ENCODE results near the gene SLC5A9.

SLC5A9 gene

DNA sequence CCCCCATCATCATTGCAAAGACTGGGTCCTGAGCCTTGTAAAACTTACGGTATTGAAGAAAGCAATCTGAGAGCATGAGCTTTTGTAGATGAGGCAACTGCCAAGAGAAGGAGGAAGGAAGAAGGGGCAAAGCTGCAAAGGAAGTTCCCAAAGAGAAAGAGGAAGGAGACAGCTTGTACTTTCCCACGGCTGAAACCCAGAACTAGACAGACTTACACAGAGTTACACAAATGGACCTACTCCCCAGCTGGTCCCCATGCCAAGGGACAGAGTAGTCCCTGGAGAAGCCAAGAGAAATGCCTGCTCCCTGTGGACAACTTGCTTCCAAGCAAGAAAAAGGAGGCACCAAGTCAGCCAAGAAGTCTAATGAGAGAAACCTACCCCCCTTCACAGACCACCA lies 22.6 kb downstream of the SLC5A9 start:
- Histone ChIP-seq H3K4me2 (ENCODE audit: low read length) (peak overlapping the region; percentile 22; the same call in 1 of the 2 replicates), H3K4me3 (ENCODE audit: low read length) (no peak overlapping the region), H3K9ac (ENCODE audit: low read length) (no peak overlapping the region), H3K79me2 (ENCODE audit: low read length) (no peaks in the 10 kb centered on the region), H2AFZ (ENCODE audit: low read depth, low read length) (no peak overlapping the region), H3K36me3 (replicated peaks; ENCODE audit: low read depth, low read length) (no peaks in the 10 kb centered on the region), H3K27me3 (ENCODE audit: low read depth, low read length) (no peaks in the 10 kb centered on the region), H4K20me1 (ENCODE audit: insufficient read depth, low read length) (no peaks in the 10 kb centered on the region), H3K27ac (ENCODE audit: low read length) (no peak overlapping the region), H3K9me3 (ENCODE audit: insufficient read depth, low read length) (no peaks in the 10 kb centered on the region), H3K4me1 (ENCODE audit: low read length) (peaks cover 13% of the 10 kb centered on the region)
- no peak for TF ChIP-seq EZH2phosphoT487 (IDR thresholded peaks at IDR 0.05; ENCODE audit: low read depth)
- TF ChIP-seq, protein P1, sequence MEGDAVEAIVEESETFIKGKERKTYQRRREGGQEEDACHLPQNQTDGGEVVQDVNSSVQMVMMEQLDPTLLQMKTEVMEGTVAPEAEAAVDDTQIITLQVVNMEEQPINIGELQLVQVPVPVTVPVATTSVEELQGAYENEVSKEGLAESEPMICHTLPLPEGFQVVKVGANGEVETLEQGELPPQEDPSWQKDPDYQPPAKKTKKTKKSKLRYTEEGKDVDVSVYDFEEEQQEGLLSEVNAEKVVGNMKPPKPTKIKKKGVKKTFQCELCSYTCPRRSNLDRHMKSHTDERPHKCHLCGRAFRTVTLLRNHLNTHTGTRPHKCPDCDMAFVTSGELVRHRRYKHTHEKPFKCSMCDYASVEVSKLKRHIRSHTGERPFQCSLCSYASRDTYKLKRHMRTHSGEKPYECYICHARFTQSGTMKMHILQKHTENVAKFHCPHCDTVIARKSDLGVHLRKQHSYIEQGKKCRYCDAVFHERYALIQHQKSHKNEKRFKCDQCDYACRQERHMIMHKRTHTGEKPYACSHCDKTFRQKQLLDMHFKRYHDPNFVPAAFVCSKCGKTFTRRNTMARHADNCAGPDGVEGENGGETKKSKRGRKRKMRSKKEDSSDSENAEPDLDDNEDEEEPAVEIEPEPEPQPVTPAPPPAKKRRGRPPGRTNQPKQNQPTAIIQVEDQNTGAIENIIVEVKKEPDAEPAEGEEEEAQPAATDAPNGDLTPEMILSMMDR (IDR thresholded peaks at IDR 0.05; ENCODE audit: low read depth, low read length), result no peak

- no peak overlapping the region for H2AFZ ChIP-seq (ENCODE audit: low read depth, low read length)
- H3K79me2 ChIP-seq (ENCODE audit: low read length), result no peaks in the 10 kb centered on the region
- no peak overlapping the region for H3K4me3 ChIP-seq (ENCODE audit: low read length)
- H3K27ac ChIP-seq (ENCODE audit: low read length), result no peak overlapping the region
- H3K9me3 ChIP-seq (ENCODE audit: insufficient read depth, low read length), result no peaks in the 10 kb centered on the region
- H3K36me3 ChIP-seq (replicated peaks; ENCODE audit: low read depth, low read length), result no peaks in the 10 kb centered on the region
- no peak overlapping the region for H3K4me2 ChIP-seq (ENCODE audit: low read length)
- H4K20me1 ChIP-seq (ENCODE audit: insufficient read depth, low read length), result no peaks in the 10 kb centered on the region
- no peaks in the 10 kb centered on the region for H3K27me3 ChIP-seq (ENCODE audit: low read depth, low read length)
- TF ChIP-seq, protein P1 (IDR thresholded peaks at IDR 0.05; ENCODE audit: low read depth, low read length), result no peak
- TF ChIP-seq EZH2phosphoT487 (IDR thresholded peaks at IDR 0.05; ENCODE audit: low read depth), result no peak
- H3K4me1 ChIP-seq (ENCODE audit: low read length), result peaks cover 6% of the 10 kb centered on the region; the same call in 1 of the 2 replicates
- H3K9ac ChIP-seq (ENCODE audit: low read length), result no peak overlapping the region
Measured at GRCh38 chr1:48246727-48247126, 24.2 kb downstream of the SLC5A9 start.

GRCh38 chr1:48248356-48248755 lies 25.8 kb downstream of the SLC5A9 start:
- H3K4me3 ChIP-seq (ENCODE audit: low read length), result no peak overlapping the region
- H3K36me3 ChIP-seq (replicated peaks; ENCODE audit: low read depth, low read length), result no peaks in the 10 kb centered on the region
- H3K4me2 ChIP-seq (ENCODE audit: low read length), result no peak overlapping the region
- no peak overlapping the region for H2AFZ ChIP-seq (ENCODE audit: low read depth, low read length)
- H3K4me1 ChIP-seq (ENCODE audit: low read length), result peaks cover 3% of the 10 kb centered on the region; the same call in 1 of the 2 replicates
- H3K9ac ChIP-seq (ENCODE audit: low read length), result no peak overlapping the region
- H3K9me3 ChIP-seq (ENCODE audit: insufficient read depth, low read length), result no peaks in the 10 kb centered on the region
- no peaks in the 10 kb centered on the region for H3K27me3 ChIP-seq (ENCODE audit: low read depth, low read length)
- TF ChIP-seq, protein P1 (IDR thresholded peaks at IDR 0.05; ENCODE audit: low read depth, low read length), result no peak
- TF ChIP-seq EZH2phosphoT487 (IDR thresholded peaks at IDR 0.05; ENCODE audit: low read depth), result no peak
- no peak overlapping the region for H3K27ac ChIP-seq (ENCODE audit: low read length)
- no peaks in the 10 kb centered on the region for H4K20me1 ChIP-seq (ENCODE audit: insufficient read depth, low read length)
- H3K79me2 ChIP-seq (ENCODE audit: low read length), result no peaks in the 10 kb centered on the region

DNA sequence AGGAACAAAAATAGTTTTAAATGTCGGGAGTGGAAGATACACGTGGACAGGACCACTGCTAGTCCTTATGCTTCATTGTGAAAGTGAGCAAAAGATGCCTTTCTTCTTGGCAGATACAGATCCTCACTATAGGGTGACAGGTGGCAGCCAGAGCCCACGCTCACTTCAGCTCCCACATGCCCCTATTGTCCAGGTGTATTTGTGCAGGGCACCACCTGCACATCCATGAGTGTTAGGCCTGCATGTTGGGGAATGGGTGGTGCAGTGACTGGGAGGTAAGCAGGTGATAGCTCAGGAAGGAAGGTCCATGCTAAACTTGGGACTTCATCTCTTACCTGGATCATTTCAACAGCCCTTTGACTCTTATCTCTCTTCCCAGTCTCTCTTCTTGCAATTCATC lies 27.4 kb downstream of the SLC5A9 start:
- Histone ChIP-seq H3K9ac (ENCODE audit: low read length) (no peak overlapping the region), H3K4me1 (ENCODE audit: low read length) (peaks cover 3% of the 10 kb centered on the region; the same call in 1 of the 2 replicates), H3K9me3 (ENCODE audit: insufficient read depth, low read length) (no peaks in the 10 kb centered on the region), H4K20me1 (ENCODE audit: insufficient read depth, low read length) (no peaks in the 10 kb centered on the region), H3K4me2 (ENCODE audit: low read length) (no peak overlapping the region), H3K27me3 (ENCODE audit: low read depth, low read length) (no peaks in the 10 kb centered on the region), H2AFZ (ENCODE audit: low read depth, low read length) (no peak overlapping the region), H3K27ac (ENCODE audit: low read length) (no peak overlapping the region), H3K79me2 (ENCODE audit: low read length) (no peaks in the 10 kb centered on the region), H3K4me3 (ENCODE audit: low read length) (no peak overlapping the region), H3K36me3 (replicated peaks; ENCODE audit: low read depth, low read length) (no peaks in the 10 kb centered on the region)
- TF ChIP-seq, protein P1 (IDR thresholded peaks at IDR 0.05; ENCODE audit: low read depth, low read length), result no peak
- TF ChIP-seq EZH2phosphoT487 (IDR thresholded peaks at IDR 0.05; ENCODE audit: low read depth), result no peak

All from OCI-LY3 (cell line).